Measurements from ENCODE around the gene GAB4.

DNA sequence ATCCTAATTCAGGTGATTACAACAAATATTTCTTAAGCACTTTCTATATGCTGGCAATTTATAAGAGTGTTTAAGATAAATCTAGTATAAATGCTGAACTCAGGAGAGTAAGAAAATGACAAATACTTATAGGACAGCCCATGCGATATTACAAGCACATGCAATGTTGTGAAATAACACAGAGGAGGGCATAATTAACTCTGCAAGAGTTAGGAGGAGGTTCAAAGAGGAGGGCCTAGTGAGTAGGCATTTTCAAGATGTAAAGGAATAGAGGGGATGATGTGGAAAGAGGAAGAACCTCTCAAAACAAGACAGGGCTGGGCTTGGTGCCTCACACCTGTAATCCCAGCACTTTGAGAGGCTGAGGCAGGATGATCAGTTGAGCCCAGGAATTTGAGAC lies 39.6 kb upstream of the GAB4 start:
- TF ChIP-seq, protein P1, sequence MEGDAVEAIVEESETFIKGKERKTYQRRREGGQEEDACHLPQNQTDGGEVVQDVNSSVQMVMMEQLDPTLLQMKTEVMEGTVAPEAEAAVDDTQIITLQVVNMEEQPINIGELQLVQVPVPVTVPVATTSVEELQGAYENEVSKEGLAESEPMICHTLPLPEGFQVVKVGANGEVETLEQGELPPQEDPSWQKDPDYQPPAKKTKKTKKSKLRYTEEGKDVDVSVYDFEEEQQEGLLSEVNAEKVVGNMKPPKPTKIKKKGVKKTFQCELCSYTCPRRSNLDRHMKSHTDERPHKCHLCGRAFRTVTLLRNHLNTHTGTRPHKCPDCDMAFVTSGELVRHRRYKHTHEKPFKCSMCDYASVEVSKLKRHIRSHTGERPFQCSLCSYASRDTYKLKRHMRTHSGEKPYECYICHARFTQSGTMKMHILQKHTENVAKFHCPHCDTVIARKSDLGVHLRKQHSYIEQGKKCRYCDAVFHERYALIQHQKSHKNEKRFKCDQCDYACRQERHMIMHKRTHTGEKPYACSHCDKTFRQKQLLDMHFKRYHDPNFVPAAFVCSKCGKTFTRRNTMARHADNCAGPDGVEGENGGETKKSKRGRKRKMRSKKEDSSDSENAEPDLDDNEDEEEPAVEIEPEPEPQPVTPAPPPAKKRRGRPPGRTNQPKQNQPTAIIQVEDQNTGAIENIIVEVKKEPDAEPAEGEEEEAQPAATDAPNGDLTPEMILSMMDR (IDR thresholded peaks at IDR 0.05): no peak
- TF ChIP-seq POLR2AphosphoS5 (IDR thresholded peaks at IDR 0.05) (no peak), POLR2A (IDR thresholded peaks at IDR 0.05) (no peak), EP300 (IDR thresholded peaks at IDR 0.05) (no peak)

All from stomach (tissue), 4 donors.